Liver (tissue), 9 donors: Measurements from ENCODE around the gene WNK1. TPM values are rescaled to one million over a fixed set of nuclear protein-coding genes. Genes with fewer than 3 reads are reported as not detected.

Source experiments
- DNase-seq: peaks from one replicate; pipeline ENCODE4 v3.0.0-alpha.2; 2017; ENCODE audit warnings: low spot score
- H3K27ac ChIP-seq, 2 donors: one replicate each; pipeline ENCODE4 v1.7.0; 2013; ENCODE audit warnings: inconsistent platforms in 2 of 2, low read length in 2 of 2, control low read depth in 1 of 2, low read depth in 1 of 2, mild to moderate bottlenecking in 1 of 2
- H3K27me3 ChIP-seq, 4 donors: one replicate each; pipeline versions ENCODE4 v1.6.1 to v1.7.0; 2013; ENCODE audit warnings: low read length in 3 of 4, inconsistent platforms in 1 of 4, mild to moderate bottlenecking in 1 of 4, moderate library complexity in 1 of 4; ENCODE audit not compliant: control insufficient read depth in 4 of 4, insufficient read depth in 4 of 4
- H3K36me3 ChIP-seq, 4 donors: one replicate each; pipeline versions ENCODE4 v1.6.1 to v1.7.0; 2013; ENCODE audit warnings: low read length in 3 of 4, mild to moderate bottlenecking in 3 of 4, low read depth in 1 of 4, moderate library complexity in 1 of 4; ENCODE audit not compliant: control insufficient read depth in 4 of 4, insufficient read depth in 3 of 4
- H3K4me1 ChIP-seq, 4 donors: one replicate each; pipeline versions ENCODE4 v1.6.1 to v1.7.0; 2013; ENCODE audit warnings: low read length in 3 of 4, mild to moderate bottlenecking in 3 of 4, moderate library complexity in 1 of 4; ENCODE audit not compliant: control insufficient read depth in 4 of 4, insufficient read depth in 4 of 4
- H3K4me3 ChIP-seq, 3 donors: one replicate each; pipeline versions ENCODE4 v1.6.1 to v1.7.0; 2013; ENCODE audit warnings: low read length in 3 of 3, control low read depth in 1 of 3, low read depth in 1 of 3, mild to moderate bottlenecking in 1 of 3
- H3K9ac ChIP-seq, 2 donors: one replicate each; pipeline ENCODE4 v1.7.0; 2013; ENCODE audit warnings: low read length in 2 of 2, mild to moderate bottlenecking in 2 of 2, moderate library complexity in 2 of 2, control low read depth in 1 of 2, low read depth in 1 of 2
- H3K9me3 ChIP-seq, 4 donors: one replicate each; pipeline versions ENCODE4 v1.6.1 to v1.7.0; 2013; ENCODE audit warnings: low read length in 3 of 4; ENCODE audit not compliant: control insufficient read depth in 4 of 4
- ATF3 ChIP-seq: IDR thresholded peaks from 2 replicates; pipeline ENCODE4 v1.6.1; 2016; ENCODE audit warnings: antibody characterized with exemption
- EGR1 ChIP-seq, 2 donors: IDR thresholded peaks; 2 replicates each; pipeline ENCODE4 v1.6.1; 2016 to 2018; ENCODE audit warnings: antibody characterized with exemption in 2 of 2, low read depth in 2 of 2
- FOXA1 ChIP-seq: IDR thresholded peaks from 2 replicates; pipeline ENCODE4 v1.6.1; 2016; ENCODE audit warnings: antibody characterized with exemption
- FOXA2 ChIP-seq: IDR thresholded peaks from 2 replicates; pipeline ENCODE4 v1.6.1; 2016; ENCODE audit warnings: antibody characterized with exemption
- GABPA ChIP-seq, 2 donors: IDR thresholded peaks in 1 of 2; conservative IDR thresholded peaks in 1 of 2; 2 replicates each; pipeline ENCODE4 v1.6.1; 2016; ENCODE audit warnings: antibody characterized with exemption in 2 of 2, mild to moderate bottlenecking in 1 of 2, moderate library complexity in 1 of 2
- HNF4A ChIP-seq, 2 donors: conservative IDR thresholded peaks; 2 replicates each; pipeline ENCODE4 v1.6.1; 2016; ENCODE audit warnings: antibody characterized with exemption in 2 of 2, mild to moderate bottlenecking in 2 of 2
- NR2F2 ChIP-seq: IDR thresholded peaks from 2 replicates; pipeline ENCODE4 v1.6.1; 2016; ENCODE audit warnings: antibody characterized with exemption
- RAD21 ChIP-seq, 2 donors: IDR thresholded peaks; 2 replicates each; pipeline ENCODE4 v1.6.1; 2016; ENCODE audit warnings: antibody characterized with exemption in 2 of 2, mild to moderate bottlenecking in 2 of 2
- REST ChIP-seq: IDR thresholded peaks from 2 replicates; pipeline ENCODE4 v1.6.1; 2016; ENCODE audit warnings: antibody characterized with exemption, mild to moderate bottlenecking
- RXRA ChIP-seq, 2 donors: IDR thresholded peaks; 2 replicates each; pipeline ENCODE4 v1.6.1; 2017 to 2018; ENCODE audit warnings: antibody characterized with exemption in 2 of 2, mild to moderate bottlenecking in 1 of 2
- SP1 ChIP-seq: IDR thresholded peaks from 2 replicates; pipeline ENCODE4 v1.6.1; 2018; ENCODE audit warnings: antibody characterized with exemption, mild to moderate bottlenecking
- TAF1 ChIP-seq: conservative IDR thresholded peaks from 2 replicates; pipeline ENCODE4 v1.6.1; 2016; ENCODE audit warnings: antibody characterized with exemption, mild to moderate bottlenecking
- YY1 ChIP-seq: IDR thresholded peaks from 2 replicates; pipeline ENCODE4 v1.6.1; 2016; ENCODE audit warnings: antibody characterized with exemption, mild to moderate bottlenecking
- WGBS: extraction: QIAGEN DNeasy Blood & Tissue Kit; methylation state at CpG from one replicate; pipeline ENCODE4 v1.1.7; 2013; 5-methylcytosine and 5-hydroxymethylcytosine counted together
- polyA plus RNA-seq, 2 donors: library from polyadenylated mRNA; stranded (reverse) in 1 of 2; unstranded in 1 of 2; fragments of 200-250 nt in 1 of 2; fragments of >200 nt in 1 of 2; fragmentation: Nextera tagmentation in 1 of 2; extraction: Ambion mirVana in 1 of 2; gene quantifications; one replicate each; pipeline versions ENCODE4 v1.2.1 to v1.2.3, GENCODE V29; 2013 to 2015
- total RNA-seq, 2 donors: library from RNA; depleted of rRNA; stranded (reverse); fragments of >200 nt; gene quantifications; one replicate each; pipeline ENCODE4 v1.2.3, GENCODE V29; 2014
- donor health status: healthy.
- donor health status: healthy.
- donor health status: healthy.
- donor health status: healthy.
- donor health status: healthy.

Gene WNK1
- total and polyA plus RNA-seq, 4 donors = 22.4 to 299 (median 53.8) TPM

GRCh38 chr12:843609-844008, 91.2 kb downstream of the WNK1 start:
- H3K4me1 ChIP-seq = no peaks in the 10 kb centered on the region

GRCh38 chr12:846421-846820, 94.0 kb downstream of the WNK1 start:
- H3K4me3 ChIP-seq = no peak overlapping the region
- no peak for DNase-seq
- H3K27ac ChIP-seq = no peak overlapping the region
- 86% methylated on average over 2 of the region's 2 CpGs for WGBS
- H3K9ac ChIP-seq = no peak overlapping the region
- H3K9me3 ChIP-seq = no peaks in the 10 kb centered on the region
- H3K36me3 ChIP-seq = peaks cover 0 to 5% (median 1%) of the 10 kb centered on the region in 4 donors
- peaks cover 0 to 5% (median 2%) of the 10 kb centered on the region in 4 donors for H3K4me1 ChIP-seq
- H3K27me3 ChIP-seq = no peaks in the 10 kb centered on the region
- no peak for TF ChIP-seq YY1
- TF ChIP-seq GABPA (IDR thresholded peaks at IDR 0.05 in 1 of 2, conservative IDR thresholded peaks at IDR 0.05 in 1 of 2) = no peak
- TF ChIP-seq SP1 = no peak
- no peak for TF ChIP-seq FOXA2
- no peak for TF ChIP-seq REST
- TF ChIP-seq HNF4A (conservative IDR thresholded peaks at IDR 0.05) = no peak
- TF ChIP-seq EGR1 (IDR thresholded peaks at IDR 0.05; ENCODE audit: low read depth in 2 of 2) = no peak
- TF ChIP-seq RXRA (IDR thresholded peaks at IDR 0.05) = no peak
- no peak for TF ChIP-seq NR2F2
- TF ChIP-seq FOXA1 = no peak
- no peak for TF ChIP-seq TAF1

More at GRCh38 chr12:843609-844008, 91.2 kb downstream of the WNK1 start:
- TF ChIP-seq HNF4A (conservative IDR thresholded peaks at IDR 0.05) (no peak), YY1 (no peak), RAD21 (IDR thresholded peaks at IDR 0.05) (no peak), TAF1 (no peak), GABPA (IDR thresholded peaks at IDR 0.05 in 1 of 2, conservative IDR thresholded peaks at IDR 0.05 in 1 of 2) (no peak), ATF3 (no peak), REST (no peak)
- no peak for DNase-seq
- Histone ChIP-seq H3K27me3 (no peaks in the 10 kb centered on the region), H3K9me3 (no peaks in the 10 kb centered on the region), H3K27ac (no peak overlapping the region), H3K9ac (no peak overlapping the region), H3K4me3 (no peak overlapping the region), H3K36me3 (peaks cover 0 to 5% (median 1%) of the 10 kb centered on the region in 4 donors)
